Immature natural killer cell (primary cell): Measurements from ENCODE around the gene ZNF850. TPM values are rescaled to one million over a fixed set of nuclear protein-coding genes. Genes with fewer than 3 reads are reported as not detected.
"Not testable (repeated sequence)": the region's sequence is repeated elsewhere in the genome, so short reads cannot be mapped to it uniquely, and the experiment has no call there.

Experiments used
- DNase-seq, 3 donors: peaks; one replicate each; pipeline ENCODE4 v3.0.0; 2022; ENCODE audit warnings: mixed read lengths in 1 of 3
- H3K27ac Mint-ChIP-seq, 6 donors: one replicate each; pipeline ENCODE4 v1.8.0; 2020; ENCODE audit warnings: mixed read lengths in 6 of 6, mild to moderate bottlenecking in 5 of 6, inconsistent platforms in 4 of 6, moderate library complexity in 3 of 6
- H3K27me3 Mint-ChIP-seq, 3 donors: one replicate each; pipeline ENCODE4 v1.8.0; 2020 to 2021; ENCODE audit warnings: low read depth in 3 of 3, mild to moderate bottlenecking in 3 of 3, mixed read lengths in 3 of 3, moderate library complexity in 3 of 3, inconsistent platforms in 1 of 3
- H3K36me3 Mint-ChIP-seq, 3 donors: one replicate each; pipeline ENCODE4 v1.8.0; 2020; ENCODE audit warnings: mixed read lengths in 3 of 3, inconsistent platforms in 2 of 3, mild to moderate bottlenecking in 2 of 3
- H3K4me1 Mint-ChIP-seq, 2 donors: one replicate each; pipeline ENCODE4 v1.8.0; 2020; ENCODE audit warnings: inconsistent platforms in 2 of 2, mild to moderate bottlenecking in 2 of 2, mixed read lengths in 2 of 2, moderate library complexity in 1 of 2
- H3K4me3 Mint-ChIP-seq, 5 donors: one replicate each; pipeline ENCODE4 v1.8.0; 2020; ENCODE audit warnings: mild to moderate bottlenecking in 5 of 5, mixed read lengths in 5 of 5, inconsistent platforms in 3 of 5, moderate library complexity in 3 of 5
- H3K9me3 Mint-ChIP-seq, 6 donors: one replicate each; pipeline ENCODE4 v1.8.0; 2020; ENCODE audit warnings: mild to moderate bottlenecking in 6 of 6, mixed read lengths in 6 of 6, inconsistent platforms in 4 of 6, moderate library complexity in 3 of 6
- polyA plus RNA-seq, 3 donors: library from polyadenylated mRNA; unstranded; fragments of 300-500 nt; fragmentation: Illumina TruSeq; gene quantifications; one replicate each; pipeline ENCODE4 v1.2.3, GENCODE V29; 2021

ZNF850 gene
- polyA plus RNA-seq, 3 donors from 2014 or later, result 0.22 to 0.50 TPM; not detected in 1

GRCh38 chr19:36749613-36750012, 23.0 kb downstream of the ZNF850 start:
- Mint-ChIP-seq H3K4me3 (peak overlapping the region in 1 of 5 donors; percentile 14), H3K9me3 (peaks cover 67 to 95% (median 93%) of the 10 kb centered on the region in 6 donors), H3K36me3 (peaks cover 69 to 77% (median 70%) of the 10 kb centered on the region in 3 donors)
- not testable (repeated sequence) for H3K27me3 Mint-ChIP-seq, DNase-seq, H3K27ac Mint-ChIP-seq, H3K4me1 Mint-ChIP-seq

- no peaks in the 10 kb centered on the region for H3K4me1 Mint-ChIP-seq
- DNase-seq, result no peak
- peak overlapping the region in 1 of 5 donors; percentile 27 for H3K4me3 Mint-ChIP-seq
- H3K27ac Mint-ChIP-seq, result no peak overlapping the region
- H3K27me3 Mint-ChIP-seq, result peaks cover 2 to 4% (median 2%) of the 10 kb centered on the region in 3 donors
- peaks cover 60 to 68% (median 61%) of the 10 kb centered on the region in 3 donors for H3K36me3 Mint-ChIP-seq
- H3K9me3 Mint-ChIP-seq, result peaks cover 70 to 96% (median 94%) of the 10 kb centered on the region in 6 donors
Measured at GRCh38 chr19:36748431-36749275, 24.0 kb downstream of the ZNF850 start.

- DNase-seq, result no peak
- H3K4me3 Mint-ChIP-seq, result no peak overlapping the region
- H3K36me3 Mint-ChIP-seq, result peaks cover 57 to 67% (median 59%) of the 10 kb centered on the region in 3 donors
- peaks cover 75 to 99% (median 95%) of the 10 kb centered on the region in 6 donors for H3K9me3 Mint-ChIP-seq
- H3K4me1 Mint-ChIP-seq, result no peaks in the 10 kb centered on the region
- peaks cover 2 to 4% (median 2%) of the 10 kb centered on the region in 3 donors for H3K27me3 Mint-ChIP-seq
- H3K27ac Mint-ChIP-seq, result no peak overlapping the region
Measured at GRCh38 chr19:36747750-36748149, 24.9 kb downstream of the ZNF850 start.

GRCh38 chr19:36745870-36746269, 26.7 kb downstream of the ZNF850 start:
- Mint-ChIP-seq H3K27ac (no peak overlapping the region), H3K4me3 (no peak overlapping the region), H3K27me3 (peaks cover 0 to 2% (median 2%) of the 10 kb centered on the region in 3 donors), H3K4me1 (no peaks in the 10 kb centered on the region), H3K9me3 (peaks cover 67 to 99% (median 94%) of the 10 kb centered on the region in 6 donors), H3K36me3 (peaks cover 47 to 55% (median 47%) of the 10 kb centered on the region in 3 donors)
- no peak for DNase-seq

GRCh38 chr19:36736166-36736565, 36.4 kb downstream of the ZNF850 start:
- not testable (repeated sequence) for H3K4me1 Mint-ChIP-seq, DNase-seq, H3K27ac Mint-ChIP-seq, H3K27me3 Mint-ChIP-seq, H3K4me3 Mint-ChIP-seq
- peaks cover 42 to 66% (median 65%) of the 10 kb centered on the region in 3 donors for H3K36me3 Mint-ChIP-seq
- peaks cover 72 to 99% (median 96%) of the 10 kb centered on the region in 6 donors for H3K9me3 Mint-ChIP-seq

GRCh38 chr19:36719687-36720556, 52.7 kb downstream of the ZNF850 start:
- H3K27me3 Mint-ChIP-seq, result peaks cover 1 to 3% (median 2%) of the 10 kb centered on the region in 3 donors
- H3K27ac Mint-ChIP-seq, result no peak overlapping the region
- H3K36me3 Mint-ChIP-seq, result peaks cover 53 to 69% (median 64%) of the 10 kb centered on the region in 3 donors
- DNase-seq, result no peak
- peaks cover 60 to 87% (median 83%) of the 10 kb centered on the region in 6 donors for H3K9me3 Mint-ChIP-seq
- no peak overlapping the region for H3K4me3 Mint-ChIP-seq
- H3K4me1 Mint-ChIP-seq, result no peaks in the 10 kb centered on the region

GRCh38 chr19:36709423-36709822, 63.2 kb downstream of the ZNF850 start:
- peaks cover 72 to 97% (median 93%) of the 10 kb centered on the region in 3 donors for H3K36me3 Mint-ChIP-seq
- H3K27ac Mint-ChIP-seq, result no peak overlapping the region
- no peak for DNase-seq
- no peak overlapping the region for H3K4me3 Mint-ChIP-seq
- peaks cover 0 to 20% of the 10 kb centered on the region in 2 donors for H3K4me1 Mint-ChIP-seq
- H3K27me3 Mint-ChIP-seq, result no peaks in the 10 kb centered on the region
- H3K9me3 Mint-ChIP-seq, result peaks cover 40 to 99% (median 93%) of the 10 kb centered on the region in 6 donors

GRCh38 chr19:36707134-36707533, 65.5 kb downstream of the ZNF850 start:
- H3K27ac Mint-ChIP-seq, result no peak overlapping the region

GRCh38 chr19:36688058-36688457, 84.5 kb downstream of the ZNF850 start:
- Mint-ChIP-seq H3K27me3 (peaks cover 6 to 12% (median 11%) of the 10 kb centered on the region in 3 donors), H3K27ac (peak overlapping the region; percentile 93 to 98 (median 94)), H3K36me3 (peaks cover 27 to 37% (median 33%) of the 10 kb centered on the region in 3 donors), H3K4me1 (peaks cover 39 to 40% of the 10 kb centered on the region in 2 donors), H3K9me3 (peaks cover 0 to 3% (median 0%) of the 10 kb centered on the region in 6 donors), H3K4me3 (peak overlapping the region; percentile 98 to 99 (median 99))
- no peak for DNase-seq

More at GRCh38 chr19:36707134-36707533, 65.5 kb downstream of the ZNF850 start:
- DNase-seq, result no peak
- H3K27me3 Mint-ChIP-seq, result peaks cover 0 to 2% (median 0%) of the 10 kb centered on the region in 3 donors
- peaks cover 35 to 91% (median 85%) of the 10 kb centered on the region in 6 donors for H3K9me3 Mint-ChIP-seq
- H3K4me1 Mint-ChIP-seq, result peaks cover 1 to 20% of the 10 kb centered on the region in 2 donors
- H3K36me3 Mint-ChIP-seq, result peaks cover 57 to 88% (median 79%) of the 10 kb centered on the region in 3 donors
- H3K4me3 Mint-ChIP-seq, result no peak overlapping the region

- DNase-seq, result peak; percentile 95
- peak within 1 kb of the TSS; percentile 98 to 99 (median 99) for H3K4me3 Mint-ChIP-seq
- H3K9me3 Mint-ChIP-seq, result peaks cover 0 to 3% (median 0%) of the 10 kb centered on the region in 6 donors
- H3K36me3 Mint-ChIP-seq, result peaks cover 22 to 31% (median 28%) of the 10 kb centered on the region in 3 donors
- peaks cover 6 to 12% (median 11%) of the 10 kb centered on the region in 3 donors for H3K27me3 Mint-ChIP-seq
- peaks cover 39 to 40% of the 10 kb centered on the region in 2 donors for H3K4me1 Mint-ChIP-seq
- H3K27ac Mint-ChIP-seq, result peak within 1 kb of the TSS; percentile 93 to 98 (median 94)
Measured at GRCh38 chr19:36687214-36688056, 85.2 kb downstream of the ZNF850 start, which contains the start of gene ZNF567. ZNF567 (plus strand) TSS chr19:36687612; CDS start chr19:36694868, 7,256 bp downstream.

GRCh38 chr19:36686365-36687213, 86.0 kb downstream of the ZNF850 start:
- Mint-ChIP-seq H3K36me3 (peaks cover 13 to 30% (median 28%) of the 10 kb centered on the region in 3 donors), H3K4me1 (peaks cover 39 to 40% of the 10 kb centered on the region in 2 donors), H3K27ac (peak overlapping the region; percentile 93 to 98 (median 94)), H3K27me3 (peaks cover 6 to 12% (median 11%) of the 10 kb centered on the region in 3 donors), H3K4me3 (peak overlapping the region; percentile 98 to 99 (median 99)), H3K9me3 (peaks cover 0 to 5% (median 0%) of the 10 kb centered on the region in 6 donors)
- no peak for DNase-seq

- no peak for DNase-seq
- H3K36me3 Mint-ChIP-seq, result peaks cover 9 to 30% (median 23%) of the 10 kb centered on the region in 3 donors
- H3K9me3 Mint-ChIP-seq, result peaks cover 0 to 6% (median 0%) of the 10 kb centered on the region in 6 donors
- peaks cover 39 to 40% of the 10 kb centered on the region in 2 donors for H3K4me1 Mint-ChIP-seq
- H3K4me3 Mint-ChIP-seq, result peak overlapping the region; percentile 66 to 99 (median 99)
- peak overlapping the region; percentile 46 to 98 (median 84) for H3K27ac Mint-ChIP-seq
- peaks cover 6 to 12% (median 11%) of the 10 kb centered on the region in 3 donors for H3K27me3 Mint-ChIP-seq
Measured at GRCh38 chr19:36685835-36686234, 86.8 kb downstream of the ZNF850 start.
